DND-41 (cell line): ENCODE results near the gene TFG.

ENCODE experiments used
- ATAC-seq: fragments of 200-7000 bp; cut with Tn5 transposase; 3 replicates; pipeline ENCODE4 v1.9.1; 2021; ENCODE audit warnings: low read depth; ENCODE audit not compliant: insufficient read depth
- DNase-seq: peaks from one replicate; pipeline ENCODE4 v3.0.0-alpha.2; 2020
- H2AFZ ChIP-seq: 2 replicates; pipeline ENCODE4 v1.6.0; 2012; ENCODE audit warnings: low read depth, low read length
- H3K27ac ChIP-seq: 2 replicates; pipeline ENCODE4 v1.5.1; 2012; ENCODE audit warnings: low read length, inconsistent platforms
- H3K27me3 ChIP-seq: fragments of 200-600 bp; sonication (generic); 2 replicates; pipeline ENCODE4 v1.6.0; 2012; ENCODE audit warnings: low read length, mild to moderate bottlenecking, inconsistent platforms; ENCODE audit not compliant: insufficient read depth, poor library complexity
- H3K36me3 ChIP-seq: 2 replicates; pipeline ENCODE4 v1.5.1; 2012; ENCODE audit warnings: low read length, inconsistent platforms; ENCODE audit not compliant: insufficient read depth
- H3K4me1 ChIP-seq: 2 replicates; pipeline ENCODE4 v1.5.1; 2012; ENCODE audit warnings: mild to moderate bottlenecking, low read length; ENCODE audit not compliant: insufficient read depth
- H3K4me2 ChIP-seq: 2 replicates; pipeline ENCODE4 v1.6.0; 2012; ENCODE audit warnings: mild to moderate bottlenecking, moderate library complexity, low read length, inconsistent platforms; ENCODE audit not compliant: insufficient read depth
- H3K4me3 ChIP-seq, 2 experiments: fragments of 200-600 bp in 1 of 2; shearing (Covaris generic) in 1 of 2; 2 replicates each; pipeline ENCODE4 v1.5.1; 2012 to 2016; ENCODE audit warnings: inconsistent platforms in 2 of 2, low read length in 2 of 2, mild to moderate bottlenecking in 2 of 2, low read depth in 1 of 2, moderate library complexity in 1 of 2
- H3K79me2 ChIP-seq: 2 replicates; pipeline ENCODE4 v1.6.0; 2012; ENCODE audit warnings: low read length, inconsistent platforms; ENCODE audit not compliant: insufficient read depth
- H3K9ac ChIP-seq: 2 replicates; pipeline ENCODE4 v1.6.0; 2012; ENCODE audit warnings: low read depth, mild to moderate bottlenecking, inconsistent platforms, low read length, moderate library complexity
- H3K9me3 ChIP-seq: 2 replicates; pipeline ENCODE4 v1.5.1; 2012; ENCODE audit warnings: low read length, moderate library complexity, mild to moderate bottlenecking, inconsistent platforms; ENCODE audit not compliant: insufficient read depth, severe bottlenecking
- H4K20me1 ChIP-seq: 2 replicates; pipeline ENCODE4 v1.6.0; 2012; ENCODE audit warnings: low read length; ENCODE audit not compliant: insufficient read depth
- CTCF ChIP-seq: IDR thresholded peaks from 2 replicates; pipeline ENCODE4 v1.5.1; 2012; ENCODE audit warnings: borderline replicate concordance, low read length, moderate library complexity, mild to moderate bottlenecking; ENCODE audit not compliant: poor library complexity, severe bottlenecking; ENCODE audit errors: extremely low read depth
- EZH2 ChIP-seq: IDR thresholded peaks from 3 replicates; pipeline ENCODE4 v1.6.1; 2012; ENCODE audit warnings: borderline replicate concordance, low read depth, mild to moderate bottlenecking, moderate library complexity, low read length, inconsistent platforms; ENCODE audit not compliant: severe bottlenecking

Gene TFG

GRCh38 chr3:100754563-100755334 is 45.5 kb downstream of the TFG start:
- ATAC-seq = no peak

GRCh38 chr3:100756441-100756840 is 47.1 kb downstream of the TFG start:
- Histone ChIP-seq H3K4me3 (no peak overlapping the region), H3K27ac (no peak overlapping the region), H3K9me3 (no peaks in the 10 kb centered on the region), H4K20me1 (no peaks in the 10 kb centered on the region), H3K36me3 (peaks cover 23% of the 10 kb centered on the region), H3K79me2 (no peaks in the 10 kb centered on the region), H3K4me2 (no peak overlapping the region), H3K9ac (no peak overlapping the region), H3K4me1 (no peaks in the 10 kb centered on the region), H3K27me3 (no peaks in the 10 kb centered on the region), H2AFZ (no peak overlapping the region)
- no peak for ATAC-seq
- no peak for TF ChIP-seq CTCF
- TF ChIP-seq EZH2 = no peak
- no peak for DNase-seq

More at GRCh38 chr3:100754563-100755334, 45.5 kb downstream of the TFG start:
- TF ChIP-seq CTCF (no peak), EZH2 (no peak)
- H3K9me3 ChIP-seq = no peaks in the 10 kb centered on the region
- no peak overlapping the region for H3K27ac ChIP-seq
- H3K79me2 ChIP-seq = no peaks in the 10 kb centered on the region
- no peak for DNase-seq
- H2AFZ ChIP-seq = no peak overlapping the region
- no peaks in the 10 kb centered on the region for H4K20me1 ChIP-seq
- no peak overlapping the region for H3K4me2 ChIP-seq
- H3K27me3 ChIP-seq = no peaks in the 10 kb centered on the region
- no peak overlapping the region for H3K9ac ChIP-seq
- peaks cover 38% of the 10 kb centered on the region for H3K36me3 ChIP-seq
- no peak overlapping the region for H3K4me3 ChIP-seq
- no peaks in the 10 kb centered on the region for H3K4me1 ChIP-seq

- H3K79me2 ChIP-seq = no peaks in the 10 kb centered on the region
- no peak overlapping the region for H3K9ac ChIP-seq
- H3K27ac ChIP-seq = no peak overlapping the region
- no peaks in the 10 kb centered on the region for H3K27me3 ChIP-seq
- DNase-seq (no peak), ATAC-seq (no peak)
- H2AFZ ChIP-seq = no peak overlapping the region
- no peaks in the 10 kb centered on the region for H3K4me1 ChIP-seq
- no peaks in the 10 kb centered on the region for H3K9me3 ChIP-seq
- no peaks in the 10 kb centered on the region for H3K36me3 ChIP-seq
- H4K20me1 ChIP-seq = no peaks in the 10 kb centered on the region
- no peak overlapping the region for H3K4me2 ChIP-seq
- TF ChIP-seq CTCF = no peak
- H3K4me3 ChIP-seq = no peak overlapping the region
Measured at GRCh38 chr3:100759159-100759558, 49.9 kb downstream of the TFG start.
